Inferior parietal cortex (tissue), 1 donor: ENCODE results near the gene SPIRE2.
"Not testable (repeated sequence)": the region's sequence is repeated elsewhere in the genome, so short reads cannot be mapped to it uniquely, and the experiment has no call there.

Experiments used
- DNase-seq: peaks from one replicate; pipeline ENCODE4 v3.0.0-alpha.2; 2016; ENCODE audit errors: extremely low spot score

Gene SPIRE2

GRCh38 chr16:89806589-89807193, 21.6 kb upstream of the SPIRE2 start:
- not testable (repeated sequence) for DNase-seq

- DNase-seq: no peak
Measured at GRCh38 chr16:89808475-89808874, 19.8 kb upstream of the SPIRE2 start.

- no peak for DNase-seq
Measured at GRCh38 chr16:89811321-89811720, 17.0 kb upstream of the SPIRE2 start.

- DNase-seq: no peak
Measured at GRCh38 chr16:89815639-89816348, 12.5 kb upstream of the SPIRE2 start.

- not testable (repeated sequence) for DNase-seq
Measured at GRCh38 chr16:89818851-89819403, 9.3 kb upstream of the SPIRE2 start.

- DNase-seq: not testable (repeated sequence)
Measured at GRCh38 chr16:89819448-89819847, 8.8 kb upstream of the SPIRE2 start.

- DNase-seq: no peak
Measured at GRCh38 chr16:89821438-89822187, 6.7 kb upstream of the SPIRE2 start.

- no peak for DNase-seq
Measured at GRCh38 chr16:89822188-89823086, 5.8 kb upstream of the SPIRE2 start.

GRCh38 chr16:89823087-89823823, 5.0 kb upstream of the SPIRE2 start:
- no peak for DNase-seq

- not testable (repeated sequence) for DNase-seq
Measured at GRCh38 chr16:89823824-89824148, 4.5 kb upstream of the SPIRE2 start.

GRCh38 chr16:89826531-89827382, 1.5 kb upstream of the SPIRE2 start:
- DNase-seq: no peak

GRCh38 chr16:89827383-89828198, 684 bp upstream of the SPIRE2 start:
- DNase-seq: peak; percentile 32

GRCh38 chr16:89828870-89829629, 775 bp downstream of the SPIRE2 start:
- DNase-seq: no peak

- no peak for DNase-seq
Measured at GRCh38 chr16:89829630-89830437, 1.6 kb downstream of the SPIRE2 start.

GRCh38 chr16:89831810-89832328, 3.6 kb downstream of the SPIRE2 start:
- DNase-seq: no peak

- DNase-seq: not testable (repeated sequence)
Measured at GRCh38 chr16:89833664-89834363, 5.5 kb downstream of the SPIRE2 start.
